Esophagus muscularis mucosa (tissue), 4 donors: ENCODE measurements around the gene HOTAIR. TPM values are rescaled to one million over a fixed set of nuclear protein-coding genes. Genes with fewer than 3 reads are reported as not detected.

Experiments used
- DNase-seq: peaks from one replicate; pipeline ENCODE4 v3.0.0-alpha.2; 2017; ENCODE audit errors: extremely low spot score
- H3K27ac ChIP-seq, 4 donors: fragments of 200-600 bp; sonication (generic); replicated peaks in 1 of 4; 1 replicate in 3 of 4; 2 replicates in 1 of 4; pipeline ENCODE4 v1.5.1; 2016 to 2019; ENCODE audit warnings: mild to moderate bottlenecking in 1 of 4
- H3K27me3 ChIP-seq, 4 donors: fragments of 200-600 bp; sonication (generic); one replicate each; pipeline versions ENCODE4 v1.5.1 to v1.6.0; 2016 to 2019
- H3K36me3 ChIP-seq, 4 donors: fragments of 200-600 bp; sonication (generic); one replicate each; pipeline ENCODE4 v1.5.1; 2016 to 2019
- H3K4me1 ChIP-seq, 4 donors: fragments of 200-600 bp; sonication (generic); one replicate each; pipeline ENCODE4 v1.5.1; 2016 to 2019
- H3K4me3 ChIP-seq, 4 donors: fragments of 200-600 bp; sonication (generic); 1 replicate in 2 of 4; 2 replicates in 2 of 4; pipeline ENCODE4 v1.5.1; 2016 to 2019; ENCODE audit warnings: mild to moderate bottlenecking in 4 of 4, moderate library complexity in 1 of 4
- H3K9me3 ChIP-seq, 4 donors: fragments of 200-600 bp; sonication (generic); 1 replicate in 3 of 4; 2 replicates in 1 of 4; pipeline ENCODE4 v1.5.1; 2016 to 2019
- CTCF ChIP-seq, 3 experiments: fragments of 200-600 bp in 2 of 3; fragments of 450-650 bp in 1 of 3; sonication (generic) in 2 of 3; IDR thresholded peaks; one replicate each; pipeline ENCODE4 v1.5.1; 2017 to 2019; ENCODE audit warnings: antibody characterized with exemption in 3 of 3, mild to moderate bottlenecking in 2 of 3, moderate library complexity in 1 of 3
- EP300 ChIP-seq: sonication (generic); formaldehyde crosslinking; IDR thresholded peaks from one replicate; pipeline ENCODE4 v1.6.1; 2017; ENCODE audit warnings: antibody characterized with exemption
- POLR2A ChIP-seq: fragments of 450-650 bp; IDR thresholded peaks from one replicate; pipeline ENCODE4 v1.6.1; 2017; ENCODE audit warnings: antibody characterized with exemption, moderate library complexity, mild to moderate bottlenecking, low read depth
- POLR2AphosphoS5 ChIP-seq, 2 donors: sonication (generic); formaldehyde crosslinking; IDR thresholded peaks; one replicate each; pipeline ENCODE4 v1.6.1; 2017; ENCODE audit warnings: antibody characterized with exemption in 2 of 2
- WGBS: methylation state at CpG from one replicate; pipeline ENCODE4 v1.1.5; 2018; 5-methylcytosine and 5-hydroxymethylcytosine counted together
- intact Hi-C: fragments of 100-400 bp; cut with DNase I; formaldehyde crosslinking; loops from one replicate; pipeline ENCODE4 v1.15.1; 2023
- total RNA-seq, 4 donors: library from RNA; depleted of rRNA; stranded (reverse); fragments of >200 nt; gene quantifications; one replicate each; pipeline versions ENCODE4 v1.1.0 to v1.2.1, GENCODE V29; 2016

The HOTAIR gene
- total RNA-seq, 4 donors from 2014 or later, result not detected

GRCh38 chr12:53995378-53996239 is 20.9 kb upstream of the HOTAIR start:
- no peak overlapping the region for H3K27ac ChIP-seq
- DNase-seq, result no peak
- H3K27me3 ChIP-seq, result peaks cover 18 to 100% (median 99%) of the 10 kb centered on the region in 4 donors

GRCh38 chr12:53995002-53995377 is 20.2 kb upstream of the HOTAIR start:
- Histone ChIP-seq H3K4me3 (peak overlapping the region; percentile 46 to 61 (median 52)), H3K27ac (no peak overlapping the region), H3K27me3 (peaks cover 12 to 100% (median 98%) of the 10 kb centered on the region in 4 donors), H3K36me3 (no peaks in the 10 kb centered on the region), H3K9me3 (no peaks in the 10 kb centered on the region), H3K4me1 (peaks cover 25 to 59% (median 37%) of the 10 kb centered on the region in 4 donors)
- no peak for TF ChIP-seq POLR2AphosphoS5 (IDR thresholded peaks at IDR 0.05)
- TF ChIP-seq POLR2A, result no peak
- TF ChIP-seq CTCF (IDR thresholded peaks at IDR 0.05), result no peak
- no peak for TF ChIP-seq EP300
- no peak for DNase-seq
- intact Hi-C loops, result no loop called here
- 8% methylated on average over 15 of the region's 17 CpGs for WGBS

More at GRCh38 chr12:53995378-53996239, 20.9 kb upstream of the HOTAIR start:
- Histone ChIP-seq H3K4me1 (peaks cover 32 to 61% (median 43%) of the 10 kb centered on the region in 4 donors), H3K4me3 (peak overlapping the region; percentile 46 to 61 (median 52)), H3K9me3 (no peaks in the 10 kb centered on the region), H3K36me3 (no peaks in the 10 kb centered on the region)
- intact Hi-C loops, result no loop called here
- 13% methylated on average over 38 of the region's 48 CpGs for WGBS
- TF ChIP-seq EP300 (no peak), POLR2AphosphoS5 (IDR thresholded peaks at IDR 0.05) (peak in 1 of 2 donors; percentile 12), CTCF (IDR thresholded peaks at IDR 0.05) (peak in 1 of 3 experiments; percentile 6), POLR2A (no peak)

GRCh38 chr12:53994264-53995001 is 19.7 kb upstream of the HOTAIR start:
- Histone ChIP-seq H3K27ac (no peak overlapping the region), H3K27me3 (peaks cover 12 to 100% (median 97%) of the 10 kb centered on the region in 4 donors), H3K9me3 (no peaks in the 10 kb centered on the region), H3K36me3 (no peaks in the 10 kb centered on the region), H3K4me3 (peak overlapping the region in 3 of 4 donors; percentile 46 to 61 (median 51)), H3K4me1 (peaks cover 24 to 53% (median 32%) of the 10 kb centered on the region in 4 donors)
- intact Hi-C loops, result no loop called here
- TF ChIP-seq CTCF (IDR thresholded peaks at IDR 0.05) (no peak), POLR2AphosphoS5 (IDR thresholded peaks at IDR 0.05) (no peak), POLR2A (no peak), EP300 (no peak)
- no peak for DNase-seq
- WGBS, result 13% methylated on average over 19 of the region's 60 CpGs

GRCh38 chr12:53994009-53994263 is 19.2 kb upstream of the HOTAIR start:
- Histone ChIP-seq H3K36me3 (no peaks in the 10 kb centered on the region), H3K4me1 (peaks cover 25 to 50% (median 31%) of the 10 kb centered on the region in 4 donors), H3K27me3 (peaks cover 12 to 100% (median 97%) of the 10 kb centered on the region in 4 donors), H3K27ac (no peak overlapping the region), H3K4me3 (no peak overlapping the region), H3K9me3 (no peaks in the 10 kb centered on the region)
- 5% methylated on average over 12 of the region's 19 CpGs for WGBS
- no peak for DNase-seq
- no peak for TF ChIP-seq CTCF (IDR thresholded peaks at IDR 0.05)
- TF ChIP-seq POLR2AphosphoS5 (IDR thresholded peaks at IDR 0.05), result no peak
- TF ChIP-seq EP300, result no peak
- TF ChIP-seq POLR2A, result no peak
- intact Hi-C loops, result no loop called here
